Esophagus squamous epithelium (tissue), 5 donors: ENCODE measurements around the gene C1orf56. TPM values are rescaled to one million over a fixed set of nuclear protein-coding genes. Genes with fewer than 3 reads are reported as not detected.

ENCODE experiments used
- DNase-seq: peaks from one replicate; lab custom pipeline; 2025; lab: John Stamatoyannopoulos, UW
- H3K27ac ChIP-seq, 4 donors: fragments of 200-600 bp; sonication (generic); one replicate each; pipeline ENCODE4 v1.5.1; 2016 to 2019; ENCODE audit warnings: mild to moderate bottlenecking in 1 of 4
- H3K27me3 ChIP-seq, 4 donors: fragments of 200-600 bp; sonication (generic); 1 replicate in 3 of 4; 2 replicates in 1 of 4; pipeline versions ENCODE4 v1.5.1 to v1.6.0; 2017 to 2021; ENCODE audit warnings: antibody characterized with exemption in 1 of 4
- H3K36me3 ChIP-seq, 3 donors: fragments of 200-600 bp; sonication (generic); one replicate each; pipeline ENCODE4 v1.5.1; 2016 to 2019
- H3K4me1 ChIP-seq, 3 donors: fragments of 200-600 bp; sonication (generic); one replicate each; pipeline ENCODE4 v1.5.1; 2017 to 2019
- H3K4me3 ChIP-seq, 4 donors: fragments of 200-600 bp; sonication (generic); 1 replicate in 3 of 4; 2 replicates in 1 of 4; pipeline ENCODE4 v1.5.1; 2016 to 2019; ENCODE audit warnings: mild to moderate bottlenecking in 2 of 4, moderate library complexity in 1 of 4
- H3K9me3 ChIP-seq, 3 donors: fragments of 200-600 bp; sonication (generic); one replicate each; pipeline ENCODE4 v1.5.1; 2016 to 2019
- POLR2A ChIP-seq, 4 donors: fragments of 450-650 bp; IDR thresholded peaks; one replicate each; pipeline ENCODE4 v1.6.1; 2017; ENCODE audit warnings: antibody characterized with exemption in 4 of 4, mild to moderate bottlenecking in 4 of 4, moderate library complexity in 3 of 4
- WGBS, 2 donors: methylation state at CpG; one replicate each; pipeline ENCODE4 v1.1.5; 2018; 5-methylcytosine and 5-hydroxymethylcytosine counted together
- intact Hi-C: fragments of 100-400 bp; cut with DNase I; formaldehyde crosslinking; loops from one replicate; pipeline ENCODE4 v1.15.0; 2022
- total RNA-seq, 4 donors: library from RNA; depleted of rRNA; stranded (reverse); fragments of >200 nt; gene quantifications; one replicate each; pipeline ENCODE4 v1.1.0, GENCODE V29; 2016
- TF ChIP-seq, protein P1 (sequence below), 6 experiments: fragments of 450-650 bp in 4 of 6; fragments of 200-600 bp in 2 of 6; sonication (generic) in 2 of 6; IDR thresholded peaks; one replicate each; pipeline ENCODE4 v1.5.1; 2016 to 2019; ENCODE audit warnings: antibody characterized with exemption in 6 of 6, mild to moderate bottlenecking in 4 of 6, moderate library complexity in 4 of 6
- donor health status: DM: yes; HTN: yes; CAD: no.

Gene C1orf56
- total RNA-seq, 4 donors from 2014 or later: 0.23 to 3.2 (median 2.3) TPM

DNA sequence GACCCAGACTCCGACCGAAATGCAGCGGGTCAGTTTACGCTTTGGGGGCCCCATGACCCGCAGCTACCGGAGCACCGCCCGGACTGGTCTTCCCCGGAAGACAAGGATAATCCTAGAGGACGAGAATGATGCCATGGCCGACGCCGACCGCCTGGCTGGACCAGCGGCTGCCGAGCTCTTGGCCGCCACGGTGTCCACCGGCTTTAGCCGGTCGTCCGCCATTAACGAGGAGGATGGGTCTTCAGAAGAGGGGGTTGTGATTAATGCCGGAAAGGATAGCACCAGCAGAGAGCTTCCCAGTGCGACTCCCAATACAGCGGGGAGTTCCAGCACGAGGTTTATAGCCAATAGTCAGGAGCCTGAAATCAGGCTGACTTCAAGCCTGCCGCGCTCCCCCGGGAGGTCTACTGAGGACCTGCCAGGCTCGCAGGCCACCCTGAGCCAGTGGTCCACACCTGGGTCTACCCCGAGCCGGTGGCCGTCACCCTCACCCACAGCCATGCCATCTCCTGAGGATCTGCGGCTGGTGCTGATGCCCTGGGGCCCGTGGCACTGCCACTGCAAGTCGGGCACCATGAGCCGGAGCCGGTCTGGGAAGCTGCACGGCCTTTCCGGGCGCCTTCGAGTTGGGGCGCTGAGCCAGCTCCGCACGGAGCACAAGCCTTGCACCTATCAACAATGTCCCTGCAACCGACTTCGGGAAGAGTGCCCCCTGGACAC is 534 bp downstream of the C1orf56 start:
- no peak for DNase-seq
- Histone ChIP-seq H3K36me3 (peaks cover 6 to 57% (median 16%) of the 10 kb centered on the region in 3 donors), H3K9me3 (no peaks in the 10 kb centered on the region), H3K27ac (peak overlapping the region; percentile 79 to 94 (median 88)), H3K27me3 (no peaks in the 10 kb centered on the region), H3K4me3 (peak overlapping the region; percentile 45 to 74 (median 72)), H3K4me1 (peaks cover 10 to 50% (median 14%) of the 10 kb centered on the region in 3 donors)
- intact Hi-C loops: no loop called here
- TF ChIP-seq POLR2A (IDR thresholded peaks at IDR 0.05): peak in 1 of 4 donors; percentile 33
- TF ChIP-seq, protein P1, sequence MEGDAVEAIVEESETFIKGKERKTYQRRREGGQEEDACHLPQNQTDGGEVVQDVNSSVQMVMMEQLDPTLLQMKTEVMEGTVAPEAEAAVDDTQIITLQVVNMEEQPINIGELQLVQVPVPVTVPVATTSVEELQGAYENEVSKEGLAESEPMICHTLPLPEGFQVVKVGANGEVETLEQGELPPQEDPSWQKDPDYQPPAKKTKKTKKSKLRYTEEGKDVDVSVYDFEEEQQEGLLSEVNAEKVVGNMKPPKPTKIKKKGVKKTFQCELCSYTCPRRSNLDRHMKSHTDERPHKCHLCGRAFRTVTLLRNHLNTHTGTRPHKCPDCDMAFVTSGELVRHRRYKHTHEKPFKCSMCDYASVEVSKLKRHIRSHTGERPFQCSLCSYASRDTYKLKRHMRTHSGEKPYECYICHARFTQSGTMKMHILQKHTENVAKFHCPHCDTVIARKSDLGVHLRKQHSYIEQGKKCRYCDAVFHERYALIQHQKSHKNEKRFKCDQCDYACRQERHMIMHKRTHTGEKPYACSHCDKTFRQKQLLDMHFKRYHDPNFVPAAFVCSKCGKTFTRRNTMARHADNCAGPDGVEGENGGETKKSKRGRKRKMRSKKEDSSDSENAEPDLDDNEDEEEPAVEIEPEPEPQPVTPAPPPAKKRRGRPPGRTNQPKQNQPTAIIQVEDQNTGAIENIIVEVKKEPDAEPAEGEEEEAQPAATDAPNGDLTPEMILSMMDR (IDR thresholded peaks at IDR 0.05): peak in 3 of 6 experiments; percentile 41 to 48 (median 47)
- 2 to 3% methylated on average over 5 to 13 of the region's 48 CpGs for WGBS, 2 donors

DNA sequence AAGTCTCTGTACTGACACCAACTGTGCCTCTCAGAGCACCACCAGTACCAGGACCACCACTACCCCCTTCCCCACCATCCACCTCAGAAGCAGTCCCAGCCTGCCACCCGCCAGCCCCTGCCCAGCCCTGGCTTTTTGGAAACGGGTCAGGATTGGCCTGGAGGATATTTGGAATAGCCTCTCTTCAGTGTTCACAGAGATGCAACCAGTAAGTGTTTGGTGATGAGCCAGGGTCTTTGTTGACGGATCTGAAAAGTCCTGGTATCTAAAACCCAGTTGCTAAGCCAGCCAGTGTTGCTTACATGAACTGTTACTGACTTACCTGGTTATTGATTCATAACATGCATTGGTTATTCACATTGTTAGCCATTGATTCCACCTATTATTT is 1.1 kb downstream of the C1orf56 start:
- Histone ChIP-seq H3K36me3 (peaks cover 11 to 57% (median 21%) of the 10 kb centered on the region in 3 donors), H3K4me3 (peak overlapping the region; percentile 45 to 74 (median 72)), H3K27me3 (no peaks in the 10 kb centered on the region), H3K27ac (peak overlapping the region; percentile 79 to 94 (median 88)), H3K4me1 (peaks cover 13 to 56% (median 14%) of the 10 kb centered on the region in 3 donors), H3K9me3 (no peaks in the 10 kb centered on the region)
- intact Hi-C loops: no loop called here
- DNase-seq: no peak
- TF ChIP-seq, protein P1 (IDR thresholded peaks at IDR 0.05): peak in 3 of 6 experiments; percentile 25 to 65 (median 39)
- peak in 1 of 4 donors; percentile 4 for TF ChIP-seq POLR2A (IDR thresholded peaks at IDR 0.05)
- 12 to 29% methylated on average over 1 to 3 of the region's 3 CpGs for whole genome bisulfite sequencing, 2 donors

DNA sequence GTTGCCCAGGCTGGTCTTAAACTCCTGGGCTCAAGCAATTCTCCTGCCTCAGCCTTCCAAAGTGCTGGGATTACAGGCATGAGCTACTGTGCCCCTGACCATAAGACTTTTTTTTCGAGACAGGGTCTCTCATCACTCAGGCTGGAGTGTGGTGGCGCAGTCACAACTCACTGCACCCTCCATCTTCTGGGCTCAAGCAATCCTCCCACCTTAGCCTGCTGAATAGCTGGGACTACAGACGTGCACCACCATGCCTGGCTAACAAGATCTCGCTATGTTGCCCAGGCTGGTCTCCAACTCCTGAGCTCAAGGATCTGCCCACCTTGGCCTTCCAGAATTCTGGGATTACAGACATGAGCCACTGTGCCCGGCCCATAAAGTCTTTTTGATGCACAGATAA is 1.9 kb downstream of the C1orf56 start:
- 78 to 86% methylated on average over 5 of the region's 5 CpGs for whole genome bisulfite sequencing, 2 donors
- peak in 1 of 4 donors; percentile 5 for TF ChIP-seq POLR2A (IDR thresholded peaks at IDR 0.05)
- TF ChIP-seq, protein P1 (IDR thresholded peaks at IDR 0.05): no peak
- Histone ChIP-seq H3K27me3 (no peaks in the 10 kb centered on the region), H3K4me1 (peaks cover 15 to 64% (median 17%) of the 10 kb centered on the region in 3 donors), H3K27ac (peak overlapping the region in 2 of 4 donors; percentile 10 to 30), H3K9me3 (no peaks in the 10 kb centered on the region), H3K36me3 (peaks cover 20 to 57% (median 29%) of the 10 kb centered on the region in 3 donors), H3K4me3 (no peak overlapping the region)
- intact Hi-C loops: no loop called here
- DNase-seq: no peak

DNA sequence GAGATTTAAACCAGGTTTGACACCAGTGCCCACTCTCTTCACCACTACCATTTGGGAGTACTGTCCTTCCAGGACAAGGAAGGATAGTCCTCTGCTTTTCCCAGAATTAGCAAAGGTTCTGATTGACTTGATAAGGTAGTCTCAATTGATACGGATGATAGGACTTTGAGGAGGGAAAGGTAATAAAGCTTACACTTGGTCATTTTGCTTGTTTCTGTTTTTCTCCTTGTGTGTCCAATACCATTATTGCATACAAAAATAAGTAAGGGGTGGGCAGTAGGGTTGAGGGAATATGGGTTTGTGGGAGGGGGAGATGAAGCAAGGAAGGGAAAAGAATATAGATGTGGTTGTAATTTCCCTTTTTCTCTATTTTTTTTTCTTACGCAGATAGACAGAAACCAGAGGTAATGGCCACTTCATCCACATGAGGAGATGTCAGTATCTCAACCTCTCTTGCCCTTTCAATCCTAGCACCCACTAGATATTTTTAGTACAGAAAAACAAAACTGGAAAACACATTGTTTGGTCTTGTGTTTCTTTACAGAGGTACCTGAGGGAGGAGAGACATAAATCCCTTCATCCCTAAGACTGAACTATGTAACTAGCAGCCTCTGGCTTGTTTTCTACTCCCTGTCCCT is 2.6 kb downstream of the C1orf56 start:
- no peak for DNase-seq
- Histone ChIP-seq H3K36me3 (peaks cover 27 to 58% (median 37%) of the 10 kb centered on the region in 3 donors), H3K4me1 (peaks cover 19 to 70% (median 22%) of the 10 kb centered on the region in 3 donors), H3K27me3 (no peaks in the 10 kb centered on the region), H3K4me3 (no peak overlapping the region), H3K9me3 (no peaks in the 10 kb centered on the region), H3K27ac (peak overlapping the region in 1 of 4 donors; percentile 10)
- intact Hi-C loops: no loop called here
- TF ChIP-seq, protein P1 (IDR thresholded peaks at IDR 0.05): no peak
- WGBS, 2 donors: 76 to 82% methylated on average over 2 of the region's 2 CpGs
